Measurements from ENCODE around the gene CYFIP2.
"Not testable (repeated sequence)": the region's sequence is repeated elsewhere in the genome, so short reads cannot be mapped to it uniquely, and the experiment has no call there.

The CYFIP2 gene

GRCh38 chr5:157388111-157388710 lies 122.3 kb downstream of the CYFIP2 start:
- DNase-seq (ENCODE audit: low read depth in 2 of 3, low spot score in 2 of 3) = no peak

GRCh38 chr5:157389103-157389502 lies 123.2 kb downstream of the CYFIP2 start:
- DNase-seq (ENCODE audit: low read depth in 2 of 3, low spot score in 2 of 3) = no peak

- no peak for DNase-seq (ENCODE audit: low read depth in 2 of 3, low spot score in 2 of 3)
Observed at GRCh38 chr5:157390133-157390532, 124.2 kb downstream of the CYFIP2 start.

DNA sequence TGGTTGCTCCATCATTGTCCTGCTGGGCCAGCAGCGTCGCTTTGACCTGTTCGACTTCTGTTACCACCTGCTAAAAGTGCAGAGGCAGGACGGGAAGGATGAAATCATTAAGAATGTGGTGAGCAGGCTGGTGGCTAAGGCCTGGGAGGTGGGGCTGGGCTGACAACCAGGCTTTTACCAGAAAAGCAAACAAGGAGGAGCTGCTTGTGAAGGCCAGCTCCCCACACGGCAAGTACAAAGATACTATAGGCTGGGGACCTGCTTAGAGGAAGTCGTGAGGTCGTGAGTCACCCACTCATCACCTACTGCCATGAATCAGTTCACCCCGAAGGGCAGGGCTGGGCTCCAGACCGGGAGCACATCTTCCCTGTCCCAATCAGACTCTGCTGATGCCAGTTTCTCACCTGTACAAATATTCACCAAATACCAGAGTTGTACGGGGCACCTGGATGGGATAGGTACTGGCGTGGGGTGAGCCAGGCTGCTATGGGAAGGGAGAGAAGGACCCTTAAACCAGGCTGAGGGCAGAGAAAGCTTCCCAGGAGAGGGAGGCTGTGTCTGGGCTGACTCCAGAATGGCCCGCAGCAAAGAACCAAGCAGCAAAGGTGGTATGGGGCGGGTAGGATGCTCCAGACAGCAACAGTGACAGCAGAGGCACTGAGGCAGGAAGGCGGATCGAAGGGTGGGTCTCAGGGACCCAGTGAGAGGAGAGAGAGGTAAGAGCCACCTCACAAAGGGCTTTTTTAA lies 124.8 kb downstream of the CYFIP2 start:
- peak; percentile 25 to 47 (median 36) for DNase-seq (ENCODE audit: low read depth in 2 of 3, low spot score in 2 of 3)

DNA sequence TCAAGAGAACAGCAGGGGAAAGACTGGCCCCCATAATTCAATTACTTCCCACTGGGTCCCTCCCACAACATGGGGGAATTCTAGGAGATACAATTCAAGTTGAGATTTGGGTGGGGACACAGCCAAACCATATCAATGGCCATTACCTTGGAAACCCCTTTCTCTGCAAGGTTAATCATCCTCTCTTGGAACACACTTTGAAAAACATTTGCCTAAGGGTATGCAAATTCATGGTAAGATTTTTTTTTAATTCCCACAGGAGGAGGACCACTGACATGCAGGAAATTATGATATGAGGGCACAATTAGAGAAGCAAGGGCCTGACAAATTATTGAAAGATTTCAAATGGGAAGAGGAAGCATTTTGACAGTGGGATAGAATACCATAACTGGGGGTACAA lies 132.4 kb downstream of the CYFIP2 start:
- DNase-seq (ENCODE audit: low read depth in 2 of 3, low spot score in 2 of 3) = no peak

DNA sequence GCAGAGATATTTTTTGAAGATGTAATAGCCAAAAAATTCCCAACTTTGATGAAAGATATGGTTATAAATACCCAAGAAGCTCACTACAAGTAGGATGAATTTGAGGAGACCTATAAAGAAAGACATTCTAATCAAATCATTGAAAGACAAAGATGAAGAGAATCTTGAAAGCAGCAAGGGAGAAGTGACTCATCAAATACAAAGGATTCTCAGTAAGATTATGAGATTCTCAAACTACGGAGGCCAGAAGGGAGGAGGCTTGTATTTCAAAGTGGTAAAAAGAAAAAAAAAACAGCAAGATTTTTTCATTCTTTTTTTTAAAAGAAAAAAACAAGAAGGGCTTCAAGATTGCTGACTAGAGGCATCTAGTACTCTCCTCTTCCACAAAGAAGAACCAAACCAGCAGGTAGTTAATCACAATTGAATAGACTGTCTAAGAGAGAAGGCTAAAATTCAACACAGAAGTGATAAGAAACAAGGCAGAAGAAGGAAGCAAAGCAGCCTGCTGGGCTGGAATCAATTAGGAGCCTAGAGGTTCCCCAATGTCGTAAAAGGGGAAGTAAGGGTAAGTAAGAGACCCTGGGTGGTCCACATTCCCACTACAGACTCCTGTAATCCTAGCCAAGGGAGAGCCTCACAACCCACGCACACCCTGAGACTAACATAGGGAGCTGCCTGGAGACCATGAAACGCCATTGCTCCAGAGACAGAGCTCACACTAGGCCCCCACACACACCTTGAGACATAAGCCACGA lies 135.0 kb downstream of the CYFIP2 start:
- DNase-seq (ENCODE audit: low read depth in 2 of 3, low spot score in 2 of 3) = no peak

GRCh38 chr5:157415838-157416237 lies 149.9 kb downstream of the CYFIP2 start:
- no peak for DNase-seq (ENCODE audit: low read depth in 2 of 3, low spot score in 2 of 3)

DNA sequence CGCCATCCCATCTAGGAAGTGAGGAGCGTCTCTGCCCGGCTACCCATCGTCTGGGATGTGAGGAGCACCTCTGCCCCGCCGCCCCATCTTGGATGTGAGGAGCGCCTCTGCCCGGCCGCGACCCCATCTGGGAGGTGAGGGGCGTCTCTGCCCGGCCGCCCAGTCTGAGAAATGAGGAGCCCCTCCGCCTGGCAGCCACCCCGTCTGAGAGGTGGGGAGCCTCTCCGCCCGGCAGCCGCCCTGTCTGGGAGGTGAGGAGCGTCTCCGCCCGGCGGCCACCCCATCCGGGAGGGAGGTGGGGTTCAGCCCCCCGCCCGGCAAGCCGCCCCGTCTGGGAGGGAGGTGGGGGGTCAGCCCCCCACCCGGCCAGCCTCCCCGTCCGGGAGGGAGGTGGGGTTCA lies 153.6 kb downstream of the CYFIP2 start:
- not testable (repeated sequence) for DNase-seq (ENCODE audit: low read depth in 2 of 3, low spot score in 2 of 3)

- DNase-seq (ENCODE audit: low read depth in 2 of 3, low spot score in 2 of 3) = not testable (repeated sequence)
Observed at GRCh38 chr5:157429920-157430319, 164.0 kb downstream of the CYFIP2 start.

- DNase-seq (ENCODE audit: low read depth in 2 of 3, low spot score in 2 of 3) = no peak
Observed at GRCh38 chr5:157431544-157432200, 165.7 kb downstream of the CYFIP2 start.

DNA sequence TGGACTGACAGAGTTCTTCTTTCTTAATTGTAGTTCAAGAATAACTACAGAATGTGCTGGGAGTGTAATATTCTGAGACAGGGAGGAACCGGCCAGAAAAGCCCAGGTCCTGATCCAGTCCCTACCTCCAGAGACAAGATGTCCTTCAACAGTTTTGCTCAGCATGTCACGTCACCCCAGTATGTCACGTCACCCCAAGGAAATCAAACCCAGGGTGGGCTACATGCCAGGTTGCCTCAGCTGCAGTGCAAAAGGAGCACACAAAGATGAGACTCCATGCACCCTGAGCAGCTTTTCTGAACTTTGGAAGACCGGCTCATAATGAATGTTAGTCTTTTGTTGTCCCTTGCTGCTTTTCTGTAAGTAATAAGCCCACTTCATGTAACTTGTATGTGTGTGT lies 168.2 kb downstream of the CYFIP2 start:
- no peak for DNase-seq (ENCODE audit: low read depth in 2 of 3, low spot score in 2 of 3)

- DNase-seq (ENCODE audit: low read depth in 2 of 3, low spot score in 2 of 3) = no peak
Observed at GRCh38 chr5:157443041-157443549, 177.2 kb downstream of the CYFIP2 start.

DNA sequence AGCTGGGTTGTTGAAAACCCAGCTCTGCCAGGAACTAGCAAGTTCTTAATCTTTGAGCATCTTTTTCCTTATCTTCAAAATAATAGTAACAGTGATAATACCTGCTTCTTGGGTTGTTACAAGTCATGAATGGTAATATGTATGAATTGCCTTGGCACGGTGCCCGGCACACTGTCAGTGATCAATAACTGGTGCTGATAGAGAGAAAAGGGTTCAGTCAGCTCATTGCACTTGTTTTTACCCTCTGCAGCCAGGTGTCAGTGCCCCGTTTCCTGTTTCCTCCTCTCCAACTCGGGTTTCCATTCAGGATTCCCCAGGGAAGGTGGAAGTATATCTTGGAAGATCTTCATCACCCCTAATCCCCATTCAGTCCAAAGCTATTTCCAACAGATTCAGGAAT lies 178.3 kb downstream of the CYFIP2 start:
- no peak for DNase-seq (ENCODE audit: low read depth in 2 of 3, low spot score in 2 of 3)
